Neural cell (in vitro differentiated cells): ENCODE measurements around the gene POLR1A. TPM values are rescaled to one million over a fixed set of nuclear protein-coding genes. Genes with fewer than 3 reads are reported as not detected.

Source experiments
- H2AFZ ChIP-seq: fragments of 200-600, 300-800 bp; sonication (generic), shearing (Covaris generic); 2 replicates; pipeline ENCODE4 v1.6.0; 2014; ENCODE audit warnings: low read depth, mild to moderate bottlenecking, antibody characterized with exemption, low read length, moderate library complexity
- H3F3A ChIP-seq: fragments of 200-600 bp; shearing (Covaris generic); 2 replicates; pipeline ENCODE4 v1.6.1; 2016; ENCODE audit warnings: mild to moderate bottlenecking, moderate library complexity, mixed read lengths, antibody characterized with exemption, low read length; ENCODE audit not compliant: insufficient read depth, poor library complexity, severe bottlenecking
- H3K27ac ChIP-seq: fragments of 200-600, 300-800 bp; sonication (generic), shearing (Covaris generic); 2 replicates; pipeline ENCODE4 v1.5.1; 2014; ENCODE audit warnings: mild to moderate bottlenecking, low read length, moderate library complexity
- H3K27me3 ChIP-seq: fragments of 300-800, 200-600 bp; sonication (generic), shearing (Covaris generic); 2 replicates; pipeline ENCODE4 v1.6.0; 2014; ENCODE audit warnings: mild to moderate bottlenecking, low read depth, low read length, moderate library complexity; ENCODE audit not compliant: insufficient read depth
- H3K36me3 ChIP-seq: fragments of 300-800, 200-600 bp; sonication (generic), shearing (Covaris generic); 2 replicates; pipeline ENCODE4 v1.5.1; 2014; ENCODE audit warnings: mild to moderate bottlenecking, antibody characterized with exemption, low read length, moderate library complexity; ENCODE audit not compliant: insufficient read depth
- H3K4me2 ChIP-seq: fragments of 300-800, 200-600 bp; sonication (generic), shearing (Covaris generic); 2 replicates; pipeline ENCODE4 v1.6.0; 2014; ENCODE audit warnings: mild to moderate bottlenecking, low read length
- H3K4me3 ChIP-seq: fragments of 300-800, 200-600 bp; sonication (generic), shearing (Covaris generic); 2 replicates; pipeline ENCODE4 v1.5.1; 2014; ENCODE audit warnings: mild to moderate bottlenecking, low read length, moderate library complexity
- H3K79me2 ChIP-seq: fragments of 200-600 bp; shearing (Covaris generic); replicated peaks from 2 replicates; pipeline ENCODE4 v1.6.0; 2014; ENCODE audit warnings: mild to moderate bottlenecking, low read length, moderate library complexity; ENCODE audit not compliant: insufficient read depth
- H3K9ac ChIP-seq: fragments of 300-800, 200-600 bp; sonication (generic), shearing (Covaris generic); 2 replicates; pipeline ENCODE4 v1.6.1; 2016; ENCODE audit warnings: mild to moderate bottlenecking, low read length, mixed read lengths
- H3K9me2 ChIP-seq: fragments of 200-600 bp; shearing (Covaris generic); 2 replicates; pipeline ENCODE4 v1.6.1; 2016; ENCODE audit warnings: mild to moderate bottlenecking, low read length, mixed read lengths; ENCODE audit not compliant: insufficient read depth
- H3K9me3 ChIP-seq: fragments of 200-600, 300-800 bp; sonication (generic), shearing (Covaris generic); 2 replicates; pipeline ENCODE4 v1.6.1; 2016; ENCODE audit warnings: mild to moderate bottlenecking, mixed run types, low read length, moderate library complexity, mixed read lengths
- H4K20me1 ChIP-seq: fragments of 200-600 bp; shearing (Covaris generic); 2 replicates; pipeline ENCODE4 v1.6.1; 2016; ENCODE audit warnings: mild to moderate bottlenecking, mixed run types; ENCODE audit not compliant: insufficient read depth
- CTCF ChIP-seq: fragments of 450-650 bp; IDR thresholded peaks from 2 replicates; pipeline ENCODE4 v1.5.1; 2014; ENCODE audit warnings: antibody characterized with exemption, mild to moderate bottlenecking, moderate library complexity; ENCODE audit not compliant: poor library complexity, severe bottlenecking
- EP300 ChIP-seq: fragments of 450-650 bp; conservative IDR thresholded peaks from 2 replicates; pipeline ENCODE4 v1.6.1; 2014; ENCODE audit warnings: antibody characterized with exemption, mild to moderate bottlenecking, moderate library complexity; ENCODE audit not compliant: poor library complexity, severe bottlenecking
- EZH2 ChIP-seq: fragments of 200-600, 300-800 bp; shearing (Covaris generic), sonication (generic); IDR thresholded peaks from 2 replicates; pipeline ENCODE4 v1.6.1; 2014; ENCODE audit warnings: antibody characterized with exemption, low read length, borderline replicate concordance, mild to moderate bottlenecking; ENCODE audit not compliant: insufficient read depth, poor library complexity, severe bottlenecking
- MXI1 ChIP-seq: fragments of 450-650 bp; conservative IDR thresholded peaks from 2 replicates; pipeline ENCODE4 v1.6.1; 2014; ENCODE audit warnings: antibody characterized with exemption, mild to moderate bottlenecking; ENCODE audit not compliant: poor library complexity, severe bottlenecking
- POLR2AphosphoS5 ChIP-seq: IDR thresholded peaks from 2 replicates; pipeline ENCODE4 v1.6.1; 2012
- RAD21 ChIP-seq: fragments of 450-650 bp; conservative IDR thresholded peaks from 2 replicates; pipeline ENCODE4 v1.6.1; 2014; ENCODE audit warnings: antibody characterized with exemption, mild to moderate bottlenecking, moderate library complexity
- SMC3 ChIP-seq: fragments of 450-650 bp; conservative IDR thresholded peaks from 2 replicates; pipeline ENCODE4 v1.6.1; 2014; ENCODE audit warnings: antibody characterized with exemption, mild to moderate bottlenecking, moderate library complexity; ENCODE audit not compliant: poor library complexity
- TAF1 ChIP-seq: IDR thresholded peaks from 2 replicates; pipeline ENCODE4 v1.6.1; 2012; ENCODE audit warnings: low read depth
- polyA plus RNA-seq: library from polyadenylated mRNA; depleted of rRNA; stranded (reverse); fragments of >200 nt; gene quantifications from 2 replicates; pipeline ENCODE4 v1.2.3, GENCODE V29; 2014
- TF ChIP-seq, protein P1 (sequence below): IDR thresholded peaks from 2 replicates; pipeline ENCODE4 v1.6.1; 2012; ENCODE audit warnings: borderline replicate concordance

The POLR1A gene
- polyA plus RNA-seq, 1 donor from 2014 or later, result 5.4 TPM

DNA sequence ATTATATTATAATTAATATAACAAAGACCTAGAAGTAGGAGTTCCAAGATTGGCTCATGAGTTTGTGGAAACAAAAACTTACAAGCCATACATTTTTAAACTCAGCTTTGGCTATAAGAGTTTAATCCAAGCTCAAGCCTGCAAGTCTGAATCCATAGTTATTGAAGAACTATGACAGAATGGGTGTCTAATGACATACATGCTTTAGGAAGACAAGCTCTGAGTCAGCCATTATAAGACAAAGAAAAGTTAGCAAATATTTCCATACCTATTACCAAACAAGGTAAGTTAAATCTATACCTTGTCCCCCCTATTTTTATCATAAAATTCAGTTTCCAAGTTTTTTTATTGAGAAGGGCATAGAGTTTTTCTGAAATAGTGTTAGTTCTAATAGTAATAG is 95.6 kb downstream of the POLR1A start:
- no peaks in the 10 kb centered on the region for H3F3A ChIP-seq
- TF ChIP-seq, protein P1, sequence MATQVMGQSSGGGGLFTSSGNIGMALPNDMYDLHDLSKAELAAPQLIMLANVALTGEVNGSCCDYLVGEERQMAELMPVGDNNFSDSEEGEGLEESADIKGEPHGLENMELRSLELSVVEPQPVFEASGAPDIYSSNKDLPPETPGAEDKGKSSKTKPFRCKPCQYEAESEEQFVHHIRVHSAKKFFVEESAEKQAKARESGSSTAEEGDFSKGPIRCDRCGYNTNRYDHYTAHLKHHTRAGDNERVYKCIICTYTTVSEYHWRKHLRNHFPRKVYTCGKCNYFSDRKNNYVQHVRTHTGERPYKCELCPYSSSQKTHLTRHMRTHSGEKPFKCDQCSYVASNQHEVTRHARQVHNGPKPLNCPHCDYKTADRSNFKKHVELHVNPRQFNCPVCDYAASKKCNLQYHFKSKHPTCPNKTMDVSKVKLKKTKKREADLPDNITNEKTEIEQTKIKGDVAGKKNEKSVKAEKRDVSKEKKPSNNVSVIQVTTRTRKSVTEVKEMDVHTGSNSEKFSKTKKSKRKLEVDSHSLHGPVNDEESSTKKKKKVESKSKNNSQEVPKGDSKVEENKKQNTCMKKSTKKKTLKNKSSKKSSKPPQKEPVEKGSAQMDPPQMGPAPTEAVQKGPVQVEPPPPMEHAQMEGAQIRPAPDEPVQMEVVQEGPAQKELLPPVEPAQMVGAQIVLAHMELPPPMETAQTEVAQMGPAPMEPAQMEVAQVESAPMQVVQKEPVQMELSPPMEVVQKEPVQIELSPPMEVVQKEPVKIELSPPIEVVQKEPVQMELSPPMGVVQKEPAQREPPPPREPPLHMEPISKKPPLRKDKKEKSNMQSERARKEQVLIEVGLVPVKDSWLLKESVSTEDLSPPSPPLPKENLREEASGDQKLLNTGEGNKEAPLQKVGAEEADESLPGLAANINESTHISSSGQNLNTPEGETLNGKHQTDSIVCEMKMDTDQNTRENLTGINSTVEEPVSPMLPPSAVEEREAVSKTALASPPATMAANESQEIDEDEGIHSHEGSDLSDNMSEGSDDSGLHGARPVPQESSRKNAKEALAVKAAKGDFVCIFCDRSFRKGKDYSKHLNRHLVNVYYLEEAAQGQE, result no peak
- TF ChIP-seq EZH2 (no peak), CTCF (no peak), POLR2AphosphoS5 (no peak), RAD21 (no peak)
- no peaks in the 10 kb centered on the region for H4K20me1 ChIP-seq
- H2AFZ ChIP-seq, result no peak overlapping the region
- no peaks in the 10 kb centered on the region for H3K9me2 ChIP-seq
- H3K9me3 ChIP-seq, result peaks cover 24% of the 10 kb centered on the region
- H3K79me2 ChIP-seq, result no peaks in the 10 kb centered on the region
- no peak overlapping the region for H3K9ac ChIP-seq
- H3K4me3 ChIP-seq, result no peak overlapping the region
- no peak overlapping the region for H3K27ac ChIP-seq
- no peaks in the 10 kb centered on the region for H3K27me3 ChIP-seq
- no peak overlapping the region for H3K4me2 ChIP-seq
- H3K36me3 ChIP-seq, result no peaks in the 10 kb centered on the region

- Histone ChIP-seq H3K27me3 (no peaks in the 10 kb centered on the region), H4K20me1 (no peaks in the 10 kb centered on the region), H3K4me3 (no peak overlapping the region), H3K9me3 (peaks cover 13% of the 10 kb centered on the region), H3K9ac (no peak overlapping the region), H3F3A (no peaks in the 10 kb centered on the region), H3K9me2 (no peaks in the 10 kb centered on the region), H3K27ac (no peak overlapping the region), H2AFZ (no peak overlapping the region), H3K4me2 (no peak overlapping the region), H3K79me2 (no peaks in the 10 kb centered on the region), H3K36me3 (no peaks in the 10 kb centered on the region)
- TF ChIP-seq EZH2, result no peak
- TF ChIP-seq RAD21, result no peak
- TF ChIP-seq EP300, result no peak
- TF ChIP-seq TAF1, result no peak
- no peak for TF ChIP-seq POLR2AphosphoS5
These were observed 99.2 kb downstream of the POLR1A start for GRCh38 chr2:86006524-86006923.

- Histone ChIP-seq H3K27me3 (no peaks in the 10 kb centered on the region), H3K4me2 (no peak overlapping the region), H3K9ac (no peak overlapping the region), H3K27ac (no peak overlapping the region), H3K4me3 (no peak overlapping the region), H2AFZ (no peak overlapping the region), H4K20me1 (no peaks in the 10 kb centered on the region), H3K9me3 (peaks cover 13% of the 10 kb centered on the region), H3K79me2 (no peaks in the 10 kb centered on the region), H3F3A (no peaks in the 10 kb centered on the region), H3K9me2 (no peaks in the 10 kb centered on the region), H3K36me3 (no peaks in the 10 kb centered on the region)
- no peak for TF ChIP-seq EP300
- TF ChIP-seq, protein P1, result no peak
- no peak for TF ChIP-seq MXI1
- no peak for TF ChIP-seq EZH2
- TF ChIP-seq TAF1, result no peak
- TF ChIP-seq SMC3, result no peak
- TF ChIP-seq POLR2AphosphoS5, result no peak
- no peak for TF ChIP-seq RAD21
- no peak for TF ChIP-seq CTCF
These were observed 101.7 kb downstream of the POLR1A start for GRCh38 chr2:86003967-86004366.
